K562 (cell line): ENCODE measurements around the gene PTCH2. TPM values are rescaled to one million over a fixed set of nuclear protein-coding genes. Genes with fewer than 3 reads are reported as not detected.

Experiments used
- CEBPG ChIP-seq, 3 experiments: fragments of 200-800 bp in 1 of 3; sonication (Bioruptor generic) in 1 of 3; sonication (generic) in 1 of 3; formaldehyde crosslinking in 1 of 3; IDR thresholded peaks in 2 of 3; conservative IDR thresholded peaks in 1 of 3; 2 replicates each; pipeline versions ENCODE4 v1.6.1 to v1.8.0; 2016 to 2022; ENCODE audit warnings: missing compliant biosample characterization in 2 of 3, missing genetic modification characterization in 2 of 3, mild to moderate bottlenecking in 1 of 3, missing genetic modification reagents in 1 of 3
- CHCHD3 ChIP-seq: fragments of 250-450 bp; sonication (Bioruptor Pico); IDR thresholded peaks from 2 replicates; pipeline ENCODE4 v2.1.2; 2022; ENCODE audit warnings: mild to moderate bottlenecking
- CXXC5 ChIP-seq: fragments of 250-450 bp; sonication (Bioruptor Pico); IDR thresholded peaks from 2 replicates; pipeline ENCODE4 v1.8.0; 2022; ENCODE audit warnings: inconsistent platforms, mild to moderate bottlenecking, moderate library complexity
- ELK3 ChIP-seq: fragments of 450-650 bp; formaldehyde crosslinking; IDR thresholded peaks from 2 replicates; pipeline ENCODE4 v1.4.0; 2020; ENCODE audit warnings: mild to moderate bottlenecking
- FIP1L1 ChIP-seq: fragments of 200-400 bp; formaldehyde crosslinking; IDR thresholded peaks from 2 replicates; pipeline ENCODE4 v1.6.1; 2018; ENCODE audit warnings: mild to moderate bottlenecking, low read depth, low read length; ENCODE audit not compliant: poor library complexity, severe bottlenecking
- FOXA1 ChIP-seq: fragments of 450-650 bp; IDR thresholded peaks from 2 replicates; pipeline ENCODE4 v1.6.1; 2016; ENCODE audit warnings: mild to moderate bottlenecking, borderline replicate concordance
- GABPB1 ChIP-seq: sonication (generic); formaldehyde crosslinking; IDR thresholded peaks from 2 replicates; pipeline ENCODE4 v1.8.0; 2022; ENCODE audit warnings: mild to moderate bottlenecking, missing genetic modification reagents
- HMGN3 ChIP-seq: IDR thresholded peaks from 2 replicates; pipeline ENCODE4 v1.6.1; 2011; ENCODE audit warnings: borderline replicate concordance, low read depth, mild to moderate bottlenecking, mixed read lengths, low read length; ENCODE audit not compliant: insufficient read length; ENCODE audit errors: extremely low read depth
- IRF1 ChIP-seq: sonication (generic); formaldehyde crosslinking; IDR thresholded peaks from 2 replicates; pipeline ENCODE4 v1.8.0; 2022; ENCODE audit warnings: missing genetic modification reagents, mild to moderate bottlenecking, borderline replicate concordance
- MAFF ChIP-seq: IDR thresholded peaks from 2 replicates; pipeline ENCODE4 v1.6.1; 2012; ENCODE audit warnings: low read length, improper control_type of control experiment
- MAFG ChIP-seq: fragments of 450-650 bp; conservative IDR thresholded peaks from 2 replicates; pipeline ENCODE4 v1.6.1; 2016; ENCODE audit warnings: missing genetic modification characterization, missing compliant biosample characterization
- MAX ChIP-seq: sonication (generic); formaldehyde crosslinking; IDR thresholded peaks from 2 replicates; pipeline ENCODE4 v1.9.0; 2022; ENCODE audit warnings: mild to moderate bottlenecking, missing genetic modification reagents
- MIER1 ChIP-seq: fragments of 450-650 bp; IDR thresholded peaks from 2 replicates; pipeline ENCODE4 v1.6.1; 2016; ENCODE audit warnings: antibody characterized with exemption, mild to moderate bottlenecking, low read depth
- PTBP1 ChIP-seq: fragments of 200-400 bp; formaldehyde crosslinking; IDR thresholded peaks from 2 replicates; pipeline ENCODE4 v1.6.1; 2017; ENCODE audit warnings: low read depth, low read length
- STAT6 ChIP-seq: sonication (generic); formaldehyde crosslinking; IDR thresholded peaks from 2 replicates; pipeline ENCODE4 v1.8.1; 2023; ENCODE audit warnings: mild to moderate bottlenecking, missing genetic modification reagents
- TGIF2 ChIP-seq: sonication (generic); formaldehyde crosslinking; IDR thresholded peaks from 2 replicates; pipeline ENCODE4 v1.8.1; 2022; ENCODE audit warnings: mild to moderate bottlenecking, missing genetic modification reagents, moderate library complexity
- ZNF134 ChIP-seq: fragments of 250-450 bp; sonication (Bioruptor Pico); conservative IDR thresholded peaks from 2 replicates; pipeline ENCODE4 v1.4.0; 2020
- ZNF282 ChIP-seq: sonication (generic); formaldehyde crosslinking; IDR thresholded peaks from 2 replicates; pipeline ENCODE4 v1.8.1; 2023; ENCODE audit warnings: missing genetic modification reagents
- ZNF76 ChIP-seq: fragments of 250-450 bp; sonication (Bioruptor Pico); IDR thresholded peaks from 2 replicates; pipeline ENCODE4 v1.4.0; 2020; ENCODE audit warnings: mild to moderate bottlenecking, moderate library complexity, borderline replicate concordance
- polyA plus RNA-seq, 8 experiments: library from polyadenylated mRNA; depleted of rRNA in 4 of 8; stranded (reverse) in 5 of 8; unstranded in 3 of 8; fragments of >200 nt; fragmentation: Nextera tagmentation in 2 of 8; fragmentation: Illumina TruSeq in 1 of 8; extraction: Ambion mirVana in 2 of 8; extraction: Trizol in 1 of 8; gene quantifications; 2 replicates each; pipeline versions ENCODE4 v1.2.1 to v1.2.3, GENCODE V29; 2011 to 2014; ENCODE audit warnings: inconsistent platforms in 1 of 8, missing spikeins in 1 of 8
- total RNA-seq, 7 experiments: library from RNA; depleted of rRNA in 6 of 7; stranded (reverse); fragments of >200 nt in 6 of 7; fragmentation: Illumina TruSeq in 2 of 7; extraction: Trizol in 2 of 7; gene quantifications; 2 replicates each; pipeline versions ENCODE4 v1.2.1 to v1.2.3, GENCODE V29; 2011 to 2021; ENCODE audit warnings: low replicate concordance in 1 of 7

Gene PTCH2
- total and polyA plus RNA-seq, 9 of the 15 experiments (the other 6 are each of a cell fraction or from before 2014, with no cell fraction given): 0.15 to 27.3 (median 0.48) TPM; not detected in 1

DNA sequence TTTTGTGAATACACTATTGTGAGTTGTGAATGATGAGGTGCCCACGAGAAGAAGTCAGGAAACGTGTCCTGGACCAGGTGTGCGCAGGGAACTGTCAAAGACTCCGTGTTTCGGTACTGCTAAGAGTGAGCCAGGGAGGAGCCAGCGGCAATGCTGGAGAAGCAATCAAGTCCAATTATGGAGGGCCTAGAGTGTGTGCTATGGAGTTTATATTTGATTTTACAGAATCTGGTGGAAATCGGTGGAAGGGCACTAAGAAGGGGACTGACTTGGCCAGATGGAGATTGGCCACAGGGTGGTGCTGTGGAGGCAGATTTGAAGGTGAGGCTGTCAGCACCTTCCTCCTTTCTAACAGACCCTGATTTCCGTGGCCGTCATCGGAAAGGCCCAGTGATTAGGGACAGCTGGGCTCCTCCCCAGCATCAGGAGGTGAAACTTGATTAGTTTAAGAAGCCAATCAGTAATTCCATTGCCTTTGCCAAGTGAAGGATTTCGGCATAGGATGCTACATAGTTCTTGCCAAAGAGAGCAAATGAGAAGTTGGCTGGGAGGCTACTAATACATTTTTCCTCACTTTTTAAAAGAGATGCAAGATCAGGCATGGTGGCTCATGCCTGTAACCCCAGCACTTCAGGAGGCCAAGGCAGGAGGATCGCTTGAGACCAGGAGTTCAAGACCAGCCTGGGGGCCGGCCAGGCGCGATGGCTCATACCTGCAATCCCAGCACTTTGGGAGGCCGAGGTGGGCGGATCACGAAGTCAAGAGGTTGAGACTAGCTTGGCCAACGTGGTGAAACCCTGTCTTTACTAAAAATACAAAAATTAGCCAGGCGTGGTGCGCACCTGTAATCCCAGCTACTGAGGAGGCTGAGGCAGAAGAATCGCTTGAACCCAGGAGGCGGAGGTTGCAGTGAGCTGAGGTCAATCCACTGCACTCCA lies 7.0 kb downstream of the PTCH2 start (continued):
- TF ChIP-seq CEBPG (CRISPR knock-in tag; IDR thresholded peaks at IDR 0.05) (no peak), CEBPG (tag; conservative IDR thresholded peaks at IDR 0.05 in 1 of 2, IDR thresholded peaks at IDR 0.05 in 1 of 2) (no peak), HMGN3 (no peak), CXXC5 (peak; percentile 47; the same call in 1 of the 2 replicates), MIER1 (no peak), MAX (CRISPR knock-in tag) (peak; percentile 54; the same call in 1 of the 2 replicates), TGIF2 (no peak), GABPB1 (CRISPR knock-in tag) (no peak; the same call in 1 of the 2 replicates), CHCHD3 (CRISPR knock-in tag) (no peak), FIP1L1 (no peak), ZNF282 (CRISPR knock-in tag) (peak; percentile 27; the same call in 1 of the 2 replicates), ZNF76 (CRISPR knock-in tag) (no peak), MAFF (0 out of 2 replicates have a peak, but pooled peaks have one; percentile 30), ZNF134 (CRISPR knock-in tag) (no peak), STAT6 (no peak), FOXA1 (no peak), MAFG (tag) (0 out of 2 replicates have a peak, but pooled peaks have one; percentile 4), IRF1 (no peak), ELK3 (CRISPR knock-in tag) (no peak), PTBP1 (no peak)
